Sigmoid colon (tissue), 7 donors: ENCODE results near the gene MYO5B. TPM values are rescaled to one million over a fixed set of nuclear protein-coding genes. Genes with fewer than 3 reads are reported as not detected.

Experiments
- DNase-seq: peaks from one replicate; pipeline ENCODE4 v3.0.0-alpha.2; 2019
- H3K27ac ChIP-seq, 4 donors: fragments of 200-600 bp; sonication (generic); one replicate each; pipeline ENCODE4 v1.5.1; 2016 to 2019; ENCODE audit warnings: mild to moderate bottlenecking in 1 of 4
- H3K27me3 ChIP-seq, 3 donors: fragments of 200-600 bp; sonication (generic); one replicate each; pipeline ENCODE4 v1.5.1; 2019; ENCODE audit warnings: mild to moderate bottlenecking in 1 of 3
- H3K36me3 ChIP-seq, 4 donors: fragments of 200-600 bp; sonication (generic); one replicate each; pipeline ENCODE4 v1.5.1; 2016 to 2019
- H3K4me1 ChIP-seq, 4 donors: fragments of 200-600 bp; sonication (generic); one replicate each; pipeline ENCODE4 v1.5.1; 2017 to 2019
- H3K4me3 ChIP-seq, 4 donors: fragments of 200-600 bp; sonication (generic); one replicate each; pipeline ENCODE4 v1.5.1; 2017 to 2019; ENCODE audit warnings: mild to moderate bottlenecking in 2 of 4, moderate library complexity in 1 of 4
- H3K9me3 ChIP-seq, 4 donors: fragments of 200-600 bp in 3 of 4; sonication (generic) in 3 of 4; one replicate each; pipeline versions ENCODE4 v1.5.1 to v1.6.1; 2013 to 2019
- CTCF ChIP-seq, 4 experiments: fragments of 450-650 bp in 3 of 4; fragments of 200-600 bp in 1 of 4; IDR thresholded peaks; one replicate each; pipeline ENCODE4 v1.5.1; 2016 to 2019; ENCODE audit warnings: antibody characterized with exemption in 4 of 4, mild to moderate bottlenecking in 3 of 4, moderate library complexity in 2 of 4
- EP300 ChIP-seq, 4 donors: sonication (generic); formaldehyde crosslinking; IDR thresholded peaks; one replicate each; pipeline ENCODE4 v1.6.1; 2017; ENCODE audit warnings: antibody characterized with exemption in 4 of 4
- POLR2A ChIP-seq, 2 donors: fragments of 450-650 bp; IDR thresholded peaks; one replicate each; pipeline ENCODE4 v1.6.1; 2016; ENCODE audit warnings: antibody characterized with exemption in 2 of 2, mild to moderate bottlenecking in 2 of 2, moderate library complexity in 2 of 2
- POLR2AphosphoS5 ChIP-seq, 4 donors: sonication (generic); formaldehyde crosslinking; IDR thresholded peaks; one replicate each; pipeline ENCODE4 v1.6.1; 2017; ENCODE audit warnings: antibody characterized with exemption in 4 of 4
- WGBS, 2 donors: extraction: QIAGEN DNeasy Blood & Tissue Kit; methylation state at CpG; one replicate each; pipeline ENCODE4 v1.1.7; 2013; 5-methylcytosine and 5-hydroxymethylcytosine counted together
- intact Hi-C: fragments of 100-400 bp; cut with DNase I; formaldehyde crosslinking; loops from one replicate; pipeline ENCODE4 v1.15.1; 2023
- polyA plus RNA-seq, 3 donors: library from polyadenylated mRNA; stranded (reverse); fragments of 200-250 nt; gene quantifications; one replicate each; pipeline ENCODE4 v1.2.3, GENCODE V29; 2013
- total RNA-seq, 4 donors: library from RNA; depleted of rRNA; stranded (reverse); fragments of >200 nt; gene quantifications; one replicate each; pipeline ENCODE4 v1.1.0, GENCODE V29; 2016
- donor health status: healthy with polysubstance abuse.
- donor health status: Bipolar disorder and iron deficiency.
- donor health status: healthy.

The MYO5B gene
- total and polyA plus RNA-seq, 7 donors = 0.14 to 80.7 (median 3.0) TPM

- H3K4me1 ChIP-seq = peaks cover 0 to 5% (median 0%) of the 10 kb centered on the region in 4 donors
- H3K4me3 ChIP-seq = no peak overlapping the region
- no peaks in the 10 kb centered on the region for H3K9me3 ChIP-seq
- TF ChIP-seq CTCF (IDR thresholded peaks at IDR 0.05) = no peak
- no peak for TF ChIP-seq POLR2A (IDR thresholded peaks at IDR 0.05)
- no peak for TF ChIP-seq POLR2AphosphoS5 (IDR thresholded peaks at IDR 0.05)
- no peak for TF ChIP-seq EP300 (IDR thresholded peaks at IDR 0.05)
- no peak overlapping the region for H3K27ac ChIP-seq
- DNase-seq = no peak
- WGBS, 2 donors = 72 to 79% methylated on average over 4 of the region's 4 CpGs
- no peaks in the 10 kb centered on the region for H3K27me3 ChIP-seq
- intact Hi-C loops = no loop called here
- no peaks in the 10 kb centered on the region for H3K36me3 ChIP-seq
Measured at GRCh38 chr18:49833814-49834213, 361.1 kb downstream of the MYO5B start.

GRCh38 chr18:49832221-49832647, 362.7 kb downstream of the MYO5B start:
- TF ChIP-seq POLR2AphosphoS5 (IDR thresholded peaks at IDR 0.05) (no peak), POLR2A (IDR thresholded peaks at IDR 0.05) (no peak), EP300 (IDR thresholded peaks at IDR 0.05) (no peak), CTCF (IDR thresholded peaks at IDR 0.05) (no peak)
- H3K27ac ChIP-seq = no peak overlapping the region
- no peaks in the 10 kb centered on the region for H3K27me3 ChIP-seq
- H3K4me1 ChIP-seq = peaks cover 0 to 5% (median 0%) of the 10 kb centered on the region in 4 donors
- H3K36me3 ChIP-seq = no peaks in the 10 kb centered on the region
- intact Hi-C loops = no loop called here
- 53 to 80% methylated on average over 2 of the region's 2 CpGs for WGBS, 2 donors
- H3K4me3 ChIP-seq = no peak overlapping the region
- H3K9me3 ChIP-seq = peaks cover 0 to under 1% (median 0%) of the 10 kb centered on the region in 4 donors
- DNase-seq = no peak

GRCh38 chr18:49827996-49828395, 367.0 kb downstream of the MYO5B start:
- Histone ChIP-seq H3K9me3 (peaks cover 0 to 3% (median 0%) of the 10 kb centered on the region in 4 donors), H3K27ac (no peak overlapping the region)
- TF ChIP-seq EP300 (IDR thresholded peaks at IDR 0.05) (no peak), POLR2A (IDR thresholded peaks at IDR 0.05) (no peak), CTCF (IDR thresholded peaks at IDR 0.05) (no peak), POLR2AphosphoS5 (IDR thresholded peaks at IDR 0.05) (no peak)

GRCh38 chr18:49819823-49820671, 374.9 kb downstream of the MYO5B start:
- TF ChIP-seq CTCF (IDR thresholded peaks at IDR 0.05) = no peak
- TF ChIP-seq EP300 (IDR thresholded peaks at IDR 0.05) = no peak
- no peak for TF ChIP-seq POLR2A (IDR thresholded peaks at IDR 0.05)
- TF ChIP-seq POLR2AphosphoS5 (IDR thresholded peaks at IDR 0.05) = no peak
- H3K27ac ChIP-seq = no peak overlapping the region
- no peak overlapping the region for H3K4me3 ChIP-seq
- WGBS, 2 donors = 44 to 62% methylated on average over 5 of the region's 5 CpGs
- intact Hi-C loops = loop anchor here (10.0 kb wide), 2 partner anchors 835 to 875 kb away; no protein-coding TSS in a partner anchor
- H3K4me1 ChIP-seq = peaks cover 0 to 4% (median 0%) of the 10 kb centered on the region in 4 donors
- no peaks in the 10 kb centered on the region for H3K27me3 ChIP-seq
- H3K9me3 ChIP-seq = no peaks in the 10 kb centered on the region
- no peaks in the 10 kb centered on the region for H3K36me3 ChIP-seq
- DNase-seq = no peak

More at GRCh38 chr18:49827996-49828395, 367.0 kb downstream of the MYO5B start:
- intact Hi-C loops = no loop called here
- no peak overlapping the region for H3K4me3 ChIP-seq
- no peaks in the 10 kb centered on the region for H3K27me3 ChIP-seq
- peaks cover 0 to 4% (median 0%) of the 10 kb centered on the region in 4 donors for H3K4me1 ChIP-seq
- DNase-seq = no peak
- WGBS, 2 donors = 92 to 97% methylated on average over 1 of the region's 1 CpG
- no peaks in the 10 kb centered on the region for H3K36me3 ChIP-seq
